K562 (cell line): Measurements from ENCODE around the gene GSS. TPM values are rescaled to one million over a fixed set of nuclear protein-coding genes. Genes with fewer than 3 reads are reported as not detected.
A peak's percentile ranks its signal among the peaks of the same experiment; 100 is the strongest.

Experiments
- ATAC-seq: fragments of 200-7000 bp; cut with Tn5 transposase; 3 replicates; pipeline ENCODE4 v1.9.1; 2020; ENCODE audit warnings: moderate library complexity
- BruUV-seq: library from RNA; stranded (reverse); fragments of 400-500 nt; replicated peaks from 2 replicates; lab custom pipeline; 2021; lab: Mats Ljungman, UMichigan
- CTCF ChIA-PET: fragments of 300-600 bp; formaldehyde crosslinking; extraction: SDS; loops from one replicate; lab custom pipeline; 2021; ENCODE audit warnings: low intra/inter-chr PET ratio; lab: Yijun Ruan, JAX
- POLR2A ChIA-PET: fragments of 300-600, 350-650 bp; sonication (Branson Sonifier 250); formaldehyde crosslinking; extraction: SDS; loops from one replicate; lab custom pipeline; 2021; ENCODE audit warnings: antibody characterized with exemption, inconsistent platforms; lab: Yijun Ruan, JAX
- DNase-seq, 4 experiments: peaks; one replicate each; pipeline versions ENCODE4 v3.0.0 to v3.0.0-alpha.2; 2011 to 2018; ENCODE audit warnings: low spot score in 3 of 4, mixed read lengths in 3 of 4; ENCODE audit errors: extremely low read depth in 1 of 4
- FAIRE-seq: peaks from 2 replicates; lab custom pipeline; 2011; peaks lifted over from hg19 to GRCh38; lab: Jason Lieb, UNC
- H2AFZ ChIP-seq: 2 replicates; pipeline ENCODE4 v1.6.0; 2011; ENCODE audit warnings: low read depth, low read length, control low read depth, inconsistent platforms
- H3K27ac ChIP-seq: fragments of 200-600 bp; 3 replicates; pipeline ENCODE4 v1.8.0; 2011; ENCODE audit warnings: low read depth, mild to moderate bottlenecking, control low read depth, inconsistent platforms, low read length, moderate library complexity, mixed read lengths; ENCODE audit errors: extremely low read depth
- H3K27me3 ChIP-seq, 2 experiments: fragments of 300-600 bp in 1 of 2; 2 replicates in 1 of 2; 3 replicates in 1 of 2; pipeline versions ENCODE4 v1.6.0 to v1.8.0; 2011; ENCODE audit warnings: inconsistent platforms in 2 of 2, low read length in 2 of 2, mild to moderate bottlenecking in 1 of 2, mixed read lengths in 1 of 2, moderate library complexity in 1 of 2; ENCODE audit not compliant: control insufficient read depth in 2 of 2, insufficient read depth in 2 of 2
- H3K36me3 ChIP-seq: fragments of 300-600 bp; 3 replicates; pipeline ENCODE4 v1.8.0; 2011; ENCODE audit warnings: mild to moderate bottlenecking, low read length, inconsistent platforms; ENCODE audit not compliant: control insufficient read depth, insufficient read depth
- H3K4me1 ChIP-seq, 2 experiments: fragments of 200-600 bp in 1 of 2; replicated peaks in 1 of 2; 2 replicates in 1 of 2; 3 replicates in 1 of 2; pipeline versions ENCODE4 v1.5.1 to v1.8.0; 2011; ENCODE audit warnings: inconsistent platforms in 2 of 2, low read length in 2 of 2, mild to moderate bottlenecking in 1 of 2, mixed read lengths in 1 of 2, moderate library complexity in 1 of 2; ENCODE audit not compliant: control insufficient read depth in 2 of 2, insufficient read depth in 2 of 2
- H3K4me2 ChIP-seq: 2 replicates; pipeline ENCODE4 v1.6.1; 2011; ENCODE audit warnings: low read length, control low read depth, inconsistent platforms, mixed read lengths; ENCODE audit not compliant: insufficient read depth
- H3K4me3 ChIP-seq: fragments of 200-600 bp; sonication (generic), shearing (Covaris generic); 2 replicates; pipeline ENCODE4 v1.5.1; 2016; ENCODE audit warnings: control low read depth, inconsistent platforms
- H3K79me2 ChIP-seq: fragments of 200-600 bp; 3 replicates; pipeline ENCODE4 v1.8.0; 2011; ENCODE audit warnings: low read length, inconsistent platforms; ENCODE audit not compliant: control insufficient read depth, insufficient read depth
- H3K9ac ChIP-seq, 2 experiments: 2 replicates each; pipeline versions ENCODE4 v1.6.0 to v1.6.1; 2011; ENCODE audit warnings: low read depth in 2 of 2, low read length in 2 of 2, control low read depth in 1 of 2, inconsistent platforms in 1 of 2, mild to moderate bottlenecking in 1 of 2, mixed read lengths in 1 of 2; ENCODE audit not compliant: insufficient read depth in 1 of 2
- H3K9me1 ChIP-seq: one replicate; pipeline ENCODE4 v1.6.0; 2011; ENCODE audit warnings: inconsistent platforms, mild to moderate bottlenecking, low read length, moderate library complexity; ENCODE audit not compliant: control insufficient read depth, insufficient read depth
- H3K9me3 ChIP-seq: replicated peaks from 2 replicates; pipeline ENCODE4 v1.5.1; 2011; ENCODE audit warnings: low read depth, low read length, inconsistent platforms; ENCODE audit not compliant: control insufficient read depth, insufficient read depth
- H4K20me1 ChIP-seq: replicated peaks from 2 replicates; pipeline ENCODE4 v1.6.1; 2011; ENCODE audit warnings: low read length, inconsistent platforms, mixed read lengths; ENCODE audit not compliant: control insufficient read depth, insufficient read depth
- BRCA1 ChIP-seq, 2 experiments: fragments of 450-650 bp in 1 of 2; sonication (generic) in 1 of 2; formaldehyde crosslinking in 1 of 2; IDR thresholded peaks; 2 replicates each; pipeline versions ENCODE4 v1.5.0 to v1.6.1; 2017 to 2020; ENCODE audit warnings: mild to moderate bottlenecking in 1 of 2, missing genetic modification reagents in 1 of 2
- BRF2 ChIP-seq: IDR thresholded peaks from 3 replicates; pipeline ENCODE4 v1.6.1; 2011; ENCODE audit warnings: borderline replicate concordance, mild to moderate bottlenecking; ENCODE audit not compliant: insufficient read length, insufficient read depth
- DMBX1 ChIP-seq: fragments of 250-450 bp; sonication (Bioruptor Pico); IDR thresholded peaks from 2 replicates; pipeline ENCODE4 v1.8.0; 2022; ENCODE audit warnings: inconsistent platforms, mild to moderate bottlenecking, moderate library complexity, borderline replicate concordance
- E2F1 ChIP-seq: sonication (generic); formaldehyde crosslinking; IDR thresholded peaks from 2 replicates; pipeline ENCODE4 v1.8.1; 2023; ENCODE audit warnings: mild to moderate bottlenecking, missing genetic modification reagents, moderate library complexity
- IFI16 ChIP-seq: fragments of 250-450 bp; sonication (Bioruptor Pico); IDR thresholded peaks from 2 replicates; pipeline ENCODE4 v2.1.2; 2022; ENCODE audit warnings: mild to moderate bottlenecking, inconsistent platforms
- MAFK ChIP-seq: IDR thresholded peaks from 2 replicates; pipeline ENCODE4 v1.6.1; 2011; ENCODE audit warnings: low read length, improper control_type of control experiment
- POLR2G ChIP-seq: fragments of 200-400 bp; formaldehyde crosslinking; IDR thresholded peaks from 2 replicates; pipeline ENCODE4 v1.6.1; 2017; ENCODE audit warnings: low read depth, mild to moderate bottlenecking, antibody characterized with exemption, low read length, moderate library complexity
- RAD21 ChIP-seq, 2 experiments: fragments of 250-450 bp in 1 of 2; fragments of 450-650 bp in 1 of 2; sonication (Bioruptor Pico) in 1 of 2; formaldehyde crosslinking in 1 of 2; IDR thresholded peaks in 1 of 2; conservative IDR thresholded peaks in 1 of 2; 2 replicates each; pipeline versions ENCODE4 v1.4.0 to v1.8.0; 2020 to 2022; ENCODE audit warnings: mild to moderate bottlenecking in 2 of 2, moderate library complexity in 1 of 2
- SMAD1 ChIP-seq: fragments of 150-350 bp; IDR thresholded peaks from 2 replicates; pipeline ENCODE4 v1.6.1; 2014; ENCODE audit warnings: low read length, low read depth; ENCODE audit not compliant: partially characterized antibody
- TAL1 ChIP-seq: fragments of 450-650 bp; IDR thresholded peaks from 2 replicates; pipeline ENCODE4 v1.6.1; 2016; ENCODE audit warnings: mild to moderate bottlenecking
- THAP7 ChIP-seq: fragments of 250-450 bp; sonication (Bioruptor Pico); IDR thresholded peaks from 2 replicates; pipeline ENCODE4 v1.5.0; 2021
- ZFP36 ChIP-seq: fragments of 150-350 bp; IDR thresholded peaks from 2 replicates; pipeline ENCODE4 v1.6.1; 2018; ENCODE audit warnings: low read length, low read depth; ENCODE audit not compliant: partially characterized antibody
- WGBS: fragments of 100-300 bp; shearing (Covaris generic); methylation state at CpG from one replicate; pipeline ENCODE4 v1.1.6; 2016; ENCODE audit warnings: low coverage, mixed read lengths; ENCODE audit not compliant: insufficient coverage; ENCODE audit errors: missing lambda C conversion rate; 5-methylcytosine and 5-hydroxymethylcytosine counted together
- in situ Hi-C: fragments of 300-500 bp; cut with MboI; formaldehyde crosslinking; loops from 4 replicates; pipeline ENCODE4 v1.15.0; 2018; ENCODE audit warnings: inconsistent platforms, mixed read lengths
- intact Hi-C: fragments of 100-400 bp; cut with micrococcal nuclease; formaldehyde crosslinking; loops from 2 replicates; pipeline ENCODE4 v1.14.2; 2022
- polyA plus RNA-seq, 8 experiments: library from polyadenylated mRNA; depleted of rRNA in 4 of 8; stranded (reverse) in 5 of 8; unstranded in 3 of 8; fragments of >200 nt; fragmentation: Nextera tagmentation in 2 of 8; fragmentation: Illumina TruSeq in 1 of 8; extraction: Ambion mirVana in 2 of 8; extraction: Trizol in 1 of 8; gene quantifications; 2 replicates each; pipeline versions ENCODE4 v1.2.1 to v1.2.3, GENCODE V29; 2011 to 2014; ENCODE audit warnings: inconsistent platforms in 1 of 8, missing spikeins in 1 of 8
- total RNA-seq, 7 experiments: library from RNA; depleted of rRNA in 6 of 7; stranded (reverse); fragments of >200 nt in 6 of 7; fragmentation: Illumina TruSeq in 2 of 7; extraction: Trizol in 2 of 7; gene quantifications; 2 replicates each; pipeline versions ENCODE4 v1.2.1 to v1.2.3, GENCODE V29; 2011 to 2021; ENCODE audit warnings: low replicate concordance in 1 of 7
- TF ChIP-seq, protein P1 (sequence below): fragments of 450-650 bp; formaldehyde crosslinking; IDR thresholded peaks from 2 replicates; pipeline ENCODE4 v1.4.0; 2020; ENCODE audit warnings: mild to moderate bottlenecking, moderate library complexity
- TF ChIP-seq, protein P2 (sequence below): fragments of 250-450 bp; sonication (Bioruptor Pico); IDR thresholded peaks from 2 replicates; pipeline ENCODE4 v1.5.0; 2020; ENCODE audit warnings: mild to moderate bottlenecking

Gene GSS
- total and polyA plus RNA-seq, 9 of the 15 experiments (the other 6 are each of a cell fraction or from before 2014, with no cell fraction given) = 18.4 to 165 (median 89.4) TPM

- TF ChIP-seq THAP7 (CRISPR knock-in tag) (no peak), E2F1 (CRISPR knock-in tag) (no peak), POLR2G (no peak), SMAD1 (no peak), DMBX1 (CRISPR knock-in tag) (0 out of 2 replicates have a peak, but pooled peaks have one; percentile 39)
- TF ChIP-seq, protein P1, sequence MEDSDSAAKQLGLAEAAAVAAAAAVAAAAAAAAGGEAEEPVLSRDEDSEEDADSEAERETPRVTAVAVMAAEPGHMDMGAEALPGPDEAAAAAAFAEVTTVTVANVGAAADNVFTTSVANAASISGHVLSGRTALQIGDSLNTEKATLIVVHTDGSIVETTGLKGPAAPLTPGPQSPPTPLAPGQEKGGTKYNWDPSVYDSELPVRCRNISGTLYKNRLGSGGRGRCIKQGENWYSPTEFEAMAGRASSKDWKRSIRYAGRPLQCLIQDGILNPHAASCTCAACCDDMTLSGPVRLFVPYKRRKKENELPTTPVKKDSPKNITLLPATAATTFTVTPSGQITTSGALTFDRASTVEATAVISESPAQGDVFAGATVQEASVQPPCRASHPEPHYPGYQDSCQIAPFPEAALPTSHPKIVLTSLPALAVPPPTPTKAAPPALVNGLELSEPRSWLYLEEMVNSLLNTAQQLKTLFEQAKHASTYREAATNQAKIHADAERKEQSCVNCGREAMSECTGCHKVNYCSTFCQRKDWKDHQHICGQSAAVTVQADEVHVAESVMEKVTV (CRISPR knock-in tag) = peak; percentile 5; the same call in 1 of the 2 replicates
These were observed 444 bp upstream of the GSS start (continued) for GRCh38 chr20:34956041-34956458.

DNA sequence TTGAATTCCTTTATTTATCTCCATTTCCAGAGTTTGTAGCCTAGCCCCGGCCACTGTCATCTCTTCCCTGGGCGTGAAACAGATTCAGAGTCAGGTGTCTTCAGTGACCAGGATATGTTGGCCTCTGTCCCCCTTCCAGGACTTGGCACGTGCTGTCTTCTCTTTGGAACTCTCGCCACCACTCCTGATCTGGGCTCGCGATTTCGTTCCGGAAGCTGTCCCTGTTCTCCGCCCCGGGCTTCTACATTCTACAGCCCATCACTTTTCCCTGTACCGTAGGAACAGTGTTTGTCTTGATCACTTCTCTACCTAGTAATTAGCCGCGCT lies 739 bp downstream of the GSS start:
- Histone ChIP-seq H3K9ac (peak overlapping the region; percentile 86 to 98), H3K4me1 (peaks cover 13 to 20% of the 10 kb centered on the region in 2 experiments; a peak in 4 of 5 replicates), H3K36me3 (peaks cover 31% of the 10 kb centered on the region), H3K79me2 (peaks cover 25% of the 10 kb centered on the region), H4K20me1 (no peaks in the 10 kb centered on the region), H3K4me3 (peak overlapping the region; percentile 55), H3K9me3 (no peaks in the 10 kb centered on the region), H3K27ac (peak overlapping the region; percentile 89), H3K9me1 (no peaks in the 10 kb centered on the region), H3K4me2 (peak overlapping the region; percentile 90), H2AFZ (peak overlapping the region; percentile 98), H3K27me3 (no peaks in the 10 kb centered on the region)
- intact Hi-C loops (loop anchor here (1.0 kb wide), 2 partner anchors 81 to 118 kb away; no protein-coding TSS in a partner anchor), in situ Hi-C loops (loop anchor here (5.0 kb wide), 1 partner anchor 83 kb away; the partner anchor contains the start of gene GGT7)
- ChIA-PET CTCF (interaction anchor here (1.9 kb wide), 1 partner anchor 81 kb away, joined by 5 read pairs; no protein-coding TSS in a partner anchor), POLR2A (interaction anchor here (0.5 to 2.8 kb wide), 7 partner anchors 8 to 787 kb away, joined by 3 to 12 read pairs (median 3); partner anchors contain the start of gene RBM39)
- FAIRE-seq (no peak), DNase-seq (peak; percentile 46 to 76 (median 51)), ATAC-seq (peak; percentile 60)
- no TSS peak for BruUV-seq
- WGBS = under 1% methylated on average over 13 of the region's 13 CpGs
- TF ChIP-seq ZFP36 = no peak
- TF ChIP-seq, protein P2, sequence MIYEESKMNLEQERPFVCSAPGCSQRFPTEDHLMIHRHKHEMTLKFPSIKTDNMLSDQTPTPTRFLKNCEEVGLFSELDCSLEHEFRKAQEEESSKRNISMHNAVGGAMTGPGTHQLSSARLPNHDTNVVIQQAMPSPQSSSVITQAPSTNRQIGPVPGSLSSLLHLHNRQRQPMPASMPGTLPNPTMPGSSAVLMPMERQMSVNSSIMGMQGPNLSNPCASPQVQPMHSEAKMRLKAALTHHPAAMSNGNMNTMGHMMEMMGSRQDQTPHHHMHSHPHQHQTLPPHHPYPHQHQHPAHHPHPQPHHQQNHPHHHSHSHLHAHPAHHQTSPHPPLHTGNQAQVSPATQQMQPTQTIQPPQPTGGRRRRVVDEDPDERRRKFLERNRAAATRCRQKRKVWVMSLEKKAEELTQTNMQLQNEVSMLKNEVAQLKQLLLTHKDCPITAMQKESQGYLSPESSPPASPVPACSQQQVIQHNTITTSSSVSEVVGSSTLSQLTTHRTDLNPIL (CRISPR knock-in tag) = no peak
- no peak for TF ChIP-seq BRCA1 (IDR thresholded peaks at IDR 0.05)
- no peak for TF ChIP-seq BRCA1 (CRISPR knock-in tag; IDR thresholded peaks at IDR 0.05)
- no peak for TF ChIP-seq BRF2
- no peak for TF ChIP-seq IFI16 (CRISPR knock-in tag)
- TF ChIP-seq TAL1 = no peak
- no peak for TF ChIP-seq MAFK
- 0 out of 4 replicates have a peak, but pooled peaks of 1 of the 2 experiments have one; percentile 10 for TF ChIP-seq RAD21 (CRISPR knock-in tag; conservative IDR thresholded peaks at IDR 0.05 in 1 of 2, IDR thresholded peaks at IDR 0.05 in 1 of 2)
